Myocyte (in vitro differentiated cells): ENCODE results near the gene ABCC10. TPM values are rescaled to one million over a fixed set of nuclear protein-coding genes. Genes with fewer than 3 reads are reported as not detected.
A peak's percentile ranks its signal among the peaks of the same experiment; 100 is the strongest.
"Not testable (repeated sequence)": the region's sequence is repeated elsewhere in the genome, so short reads cannot be mapped to it uniquely, and the experiment has no call there.

ENCODE experiments used
- DNase-seq: peaks from one replicate; pipeline ENCODE4 v3.0.0-alpha.2; 2012; ENCODE audit warnings: low read depth
- total RNA-seq: library from RNA; depleted of rRNA; stranded (reverse); fragments of >200 nt; gene quantifications from 2 replicates; pipeline ENCODE4 v1.2.3, GENCODE V29; 2014

ABCC10 gene
- total RNA-seq, 1 donor from 2014 or later = 10.5 TPM

DNA sequence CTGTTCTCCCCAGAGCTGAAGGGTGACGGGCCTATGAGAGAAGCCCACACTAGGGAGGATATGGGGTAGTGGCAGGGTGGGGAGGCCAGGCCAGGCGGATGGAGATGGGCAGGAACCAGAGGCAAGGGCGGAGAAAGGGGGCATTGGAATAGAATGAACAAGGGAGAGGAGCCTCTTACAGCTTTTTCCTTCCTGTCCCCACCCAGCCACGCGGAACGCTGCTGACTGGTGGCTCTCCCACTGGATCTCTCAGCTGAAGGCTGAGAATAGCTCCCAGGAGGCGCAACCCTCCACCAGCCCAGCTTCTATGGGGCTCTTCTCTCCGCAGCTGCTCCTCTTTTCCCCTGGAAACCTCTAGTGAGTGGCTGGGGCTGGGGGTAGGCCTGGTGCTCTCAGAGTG, 17.2 kb downstream of the ABCC10 start:
- no peak for DNase-seq

DNA sequence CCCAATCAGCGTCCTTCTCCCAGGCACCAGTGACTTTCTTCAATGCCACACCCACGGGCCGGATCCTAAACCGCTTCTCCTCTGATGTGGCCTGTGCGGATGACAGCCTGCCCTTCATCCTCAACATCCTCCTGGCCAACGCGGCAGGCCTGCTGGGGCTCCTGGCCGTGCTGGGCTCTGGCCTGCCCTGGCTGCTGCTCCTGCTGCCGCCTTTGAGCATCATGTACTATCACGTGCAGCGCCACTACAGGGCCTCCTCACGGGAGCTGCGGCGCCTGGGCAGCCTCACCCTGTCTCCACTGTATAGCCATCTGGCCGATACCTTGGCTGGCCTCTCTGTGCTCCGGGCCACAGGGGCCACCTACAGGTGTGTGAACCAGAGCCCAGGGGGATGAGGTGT, 18.2 kb downstream of the ABCC10 start:
- no peak for DNase-seq

DNA sequence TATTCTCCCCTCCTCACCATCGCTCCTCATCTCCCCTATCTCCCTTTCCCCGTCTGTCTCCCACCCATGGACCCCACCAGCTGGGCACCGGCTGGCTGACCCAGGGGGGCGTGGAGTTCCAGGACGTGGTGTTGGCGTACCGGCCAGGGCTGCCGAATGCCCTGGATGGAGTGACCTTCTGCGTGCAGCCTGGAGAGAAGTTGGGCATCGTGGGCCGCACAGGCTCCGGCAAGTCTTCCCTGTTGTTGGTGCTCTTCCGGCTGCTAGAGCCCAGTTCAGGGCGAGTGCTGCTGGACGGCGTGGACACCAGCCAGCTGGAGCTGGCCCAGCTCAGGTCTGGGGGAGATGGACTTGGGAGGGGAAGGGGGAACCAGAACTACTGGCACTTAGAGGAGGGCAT, 20.3 kb downstream of the ABCC10 start:
- no peak for DNase-seq

DNA sequence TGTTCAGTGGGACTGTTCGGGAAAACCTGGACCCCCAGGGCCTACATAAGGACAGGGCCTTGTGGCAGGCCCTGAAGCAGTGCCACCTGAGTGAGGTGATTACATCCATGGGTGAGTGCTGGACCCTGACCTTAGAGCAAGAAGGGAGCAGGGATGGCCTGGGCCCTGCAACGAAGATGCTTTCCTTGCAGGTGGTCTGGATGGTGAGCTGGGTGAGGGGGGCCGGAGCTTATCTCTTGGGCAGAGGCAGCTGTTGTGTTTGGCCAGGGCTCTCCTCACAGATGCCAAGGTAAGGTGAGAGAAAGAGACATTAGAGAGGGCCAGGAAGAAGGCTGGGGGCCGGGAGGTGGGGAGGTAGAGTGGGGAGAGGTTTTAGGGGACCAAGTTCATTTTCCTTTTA, 21.6 kb downstream of the ABCC10 start:
- no peak for DNase-seq

DNA sequence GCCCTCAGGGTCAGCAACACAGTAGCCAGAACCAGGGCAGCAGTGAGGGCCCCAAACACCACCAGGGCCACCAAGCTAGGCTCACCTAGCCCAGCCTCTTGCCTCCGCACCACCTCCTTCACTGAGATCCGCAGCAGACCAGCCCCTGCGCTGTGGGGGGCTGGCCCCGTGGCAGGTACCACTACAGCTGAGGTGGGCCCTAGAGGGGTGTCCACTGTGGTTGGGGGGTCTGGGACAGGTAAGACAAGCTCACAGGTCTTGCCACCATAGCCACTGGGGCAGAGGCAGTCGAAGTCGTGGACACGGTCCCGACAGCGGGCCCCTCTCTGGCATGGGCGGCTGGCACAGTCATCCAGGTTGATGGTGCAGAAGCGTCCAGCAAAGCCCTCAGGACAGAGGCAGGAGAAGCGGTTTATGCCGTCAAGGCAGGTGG, 23.4 kb downstream of the ABCC10 start:
- no peak for DNase-seq

DNA sequence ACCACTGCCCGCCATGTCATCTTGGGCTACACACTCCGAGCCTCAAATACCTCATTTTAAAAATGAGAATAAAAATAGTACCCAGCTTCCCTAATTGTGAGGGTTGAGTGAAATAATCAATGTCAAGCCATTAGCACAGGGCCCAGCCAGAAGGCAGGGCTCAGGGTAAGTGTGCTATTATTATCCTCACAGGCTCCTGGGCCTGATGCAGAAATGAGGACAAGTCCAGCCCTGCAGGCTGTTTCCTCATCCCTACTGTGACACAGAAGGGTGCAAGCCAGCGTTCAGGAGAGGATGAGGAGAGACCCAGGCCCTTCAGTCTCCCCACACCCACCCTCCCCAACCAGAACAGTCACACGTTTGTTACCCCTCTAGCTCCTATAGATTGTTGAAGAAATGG, 24.0 kb downstream of the ABCC10 start:
- no peak for DNase-seq

DNA sequence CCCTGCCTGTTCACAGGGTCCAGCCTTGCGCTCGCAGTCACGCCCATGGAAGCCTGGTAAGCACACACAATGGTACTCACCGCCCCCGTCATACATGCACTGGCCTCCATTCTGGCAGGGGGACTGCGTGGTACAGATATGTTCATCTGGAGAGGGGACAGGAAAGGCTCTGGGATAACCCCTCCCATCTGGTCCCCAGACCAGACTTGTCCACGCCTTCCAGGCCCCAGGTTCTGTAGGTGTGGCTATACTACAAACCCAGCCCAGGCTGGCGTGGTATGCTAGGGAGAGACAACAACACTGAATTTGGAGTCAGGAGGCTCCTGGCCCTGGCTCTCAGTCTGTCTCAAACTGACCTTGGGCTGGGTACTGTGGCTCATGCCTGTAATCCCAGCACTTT, 24.6 kb downstream of the ABCC10 start:
- no peak for DNase-seq

DNA sequence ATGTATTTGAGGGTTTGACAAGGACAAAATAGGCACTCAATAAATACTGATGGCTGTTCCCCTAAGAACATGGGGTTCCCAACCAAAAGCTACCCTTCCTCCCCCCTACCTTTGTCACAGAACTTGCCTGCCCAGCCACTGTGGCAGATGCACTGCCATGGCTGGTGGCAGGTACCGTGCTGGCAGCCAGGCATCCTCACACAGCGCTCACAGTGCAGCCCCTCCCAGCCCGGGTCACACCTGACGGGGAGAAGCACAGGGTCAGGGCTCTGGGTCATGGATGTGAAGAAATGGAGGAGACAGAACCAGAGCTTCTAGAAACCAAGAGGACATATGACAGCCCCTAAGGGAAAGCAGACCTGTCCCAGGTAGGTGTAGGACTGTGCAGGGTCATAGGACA, 25.6 kb downstream of the ABCC10 start:
- DNase-seq = no peak

DNA sequence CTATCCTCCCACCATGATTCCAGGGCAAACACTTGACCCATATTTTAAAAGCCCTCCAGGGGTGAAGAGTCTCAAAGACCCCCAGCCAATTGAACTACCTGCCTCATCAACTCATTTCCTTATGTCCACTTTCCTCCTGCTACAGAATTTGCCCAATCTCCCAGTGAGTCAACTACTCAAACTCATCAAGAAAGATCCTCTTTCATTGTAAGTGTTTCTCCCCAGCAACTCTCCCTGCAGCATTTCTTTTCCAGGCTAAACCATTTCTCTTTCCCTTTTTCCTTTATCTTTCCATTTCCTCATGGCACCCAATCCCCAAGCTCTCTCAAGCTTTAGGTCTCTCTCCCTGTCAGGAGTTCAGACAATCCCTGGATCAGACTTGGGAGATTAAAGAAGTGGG, 26.5 kb downstream of the ABCC10 start:
- DNase-seq = no peak

DNA sequence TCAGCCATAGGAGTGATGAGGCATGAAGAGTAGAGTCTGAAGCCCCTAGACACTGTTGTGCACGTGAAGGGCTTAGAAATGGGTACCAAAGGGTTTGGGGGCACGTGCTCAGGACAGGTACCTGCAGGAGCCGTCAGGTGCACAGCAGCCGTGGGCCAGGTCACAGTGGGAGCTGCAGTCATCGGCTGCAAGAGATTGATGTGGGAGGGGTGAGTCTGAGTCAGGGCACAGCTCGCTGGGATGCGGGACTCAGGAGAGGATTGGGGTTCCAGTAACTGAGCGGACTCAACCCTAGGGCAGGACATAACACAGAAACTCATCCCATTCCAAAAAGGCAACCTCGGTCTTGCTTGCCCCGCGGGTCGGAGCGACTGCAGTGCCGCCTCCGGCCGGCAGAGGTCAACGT, 27.0 kb downstream of the ABCC10 start:
- no peak for DNase-seq

DNA sequence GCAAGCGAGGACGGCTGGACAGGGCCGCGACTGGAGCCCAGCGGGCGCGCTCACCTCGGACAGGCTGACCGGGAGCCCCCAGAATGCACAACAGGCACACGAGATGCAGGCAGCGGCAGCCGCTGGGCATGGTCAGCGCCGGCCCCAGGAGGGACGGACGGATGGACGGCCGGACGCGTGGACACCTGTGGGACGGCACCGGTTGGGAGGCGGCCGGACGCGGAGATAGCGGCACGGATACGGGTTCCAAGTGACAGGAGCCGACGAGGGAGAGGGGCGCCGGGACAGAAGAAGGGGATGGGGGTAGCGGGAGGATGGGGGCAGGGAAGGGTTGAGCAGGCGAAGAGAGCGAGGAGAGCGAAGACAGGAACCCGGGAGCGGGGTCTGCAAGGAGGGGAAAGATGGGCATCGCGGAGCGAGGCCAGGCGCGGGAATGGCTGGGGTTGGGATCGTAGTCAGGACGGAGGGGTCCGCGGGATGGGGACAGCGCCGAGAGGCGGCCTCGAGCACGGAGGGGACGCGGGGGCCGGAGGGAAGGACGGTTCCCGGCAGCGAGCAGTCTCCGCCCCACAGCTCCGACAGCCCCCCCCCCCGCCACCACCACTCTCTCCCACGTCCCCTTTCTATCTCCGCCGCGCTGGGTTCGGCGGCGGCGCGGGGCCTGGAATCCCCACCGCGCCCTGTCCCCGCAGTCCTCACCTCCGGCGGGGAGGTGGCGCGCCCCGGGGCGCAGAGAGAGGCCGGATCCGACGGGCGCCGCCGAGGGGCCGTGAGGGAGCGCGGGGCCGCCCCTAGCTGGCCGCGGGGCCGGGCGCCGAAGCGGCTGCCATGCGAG, 27.6 kb downstream of the ABCC10 start:
- peak; percentile 83 for DNase-seq

DNA sequence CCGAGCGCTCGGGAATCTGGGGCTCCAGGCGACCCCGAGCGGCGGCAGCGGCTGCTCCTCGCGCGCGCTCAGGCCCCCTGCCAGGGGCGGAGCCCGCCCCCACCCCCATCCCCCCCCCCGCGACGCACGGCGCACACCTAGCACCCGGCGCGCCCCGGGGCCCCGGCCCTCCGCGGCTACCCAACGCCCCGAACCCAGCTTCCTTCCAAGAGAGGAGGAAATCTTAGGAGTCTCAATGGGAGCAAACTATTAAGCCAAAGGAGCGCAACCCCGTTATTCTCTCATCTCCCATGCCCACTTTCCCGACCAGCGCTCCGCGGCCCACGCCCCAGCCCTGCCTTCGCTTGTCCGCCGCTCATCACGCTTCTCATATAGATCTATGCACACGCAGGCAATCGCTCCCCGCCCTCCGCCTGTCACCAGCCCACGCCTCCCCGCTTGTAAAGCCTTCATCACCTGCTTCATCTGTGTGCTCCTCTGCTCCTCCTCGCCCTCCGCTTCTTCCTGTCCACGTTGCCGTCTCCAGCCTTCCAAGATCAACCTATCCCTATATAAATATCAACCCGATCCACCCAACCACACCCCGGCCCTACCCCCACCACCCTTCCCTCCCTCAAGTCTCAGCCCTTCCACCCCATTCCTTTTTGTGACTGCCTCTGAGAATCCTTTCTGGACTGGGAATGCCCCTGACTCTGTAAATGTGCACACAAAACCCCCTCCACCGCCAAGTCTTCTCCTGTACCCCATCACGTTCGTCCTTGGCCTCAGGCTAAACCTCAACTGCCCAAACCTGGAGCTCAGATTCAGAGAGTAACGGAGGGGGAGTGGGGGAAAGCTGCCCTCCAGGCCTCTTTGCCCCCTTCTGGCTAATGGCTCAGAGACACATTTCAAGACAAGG, 28.4 kb downstream of the ABCC10 start, which contains the start of gene DLK2:
TSS of gene DLK2 (minus strand) at position 18 of the 898 bp plus-strand sequence. CDS start 723 bp downstream, outside the sequence.
- DNase-seq = peak; percentile 9

DNA sequence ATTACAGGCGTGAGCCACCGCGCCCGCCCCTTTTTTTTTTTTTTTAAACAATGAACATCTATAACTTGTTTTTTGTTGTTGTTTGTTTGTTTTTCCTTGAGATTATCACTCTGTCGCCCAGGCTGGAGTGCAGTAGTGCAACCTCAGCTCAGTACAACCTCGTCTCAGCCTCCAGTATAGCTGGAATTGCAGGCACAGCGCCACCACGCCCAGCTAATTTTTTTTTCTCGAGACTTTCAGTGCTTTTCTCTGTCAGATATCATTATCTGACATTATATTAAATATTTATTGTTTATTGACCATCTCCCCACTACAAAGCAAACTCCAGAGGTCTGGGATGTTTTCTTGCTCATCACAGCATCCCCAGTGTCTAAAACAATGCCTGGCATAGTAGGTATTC, 30.3 kb downstream of the ABCC10 start:
- DNase-seq = no peak

DNA sequence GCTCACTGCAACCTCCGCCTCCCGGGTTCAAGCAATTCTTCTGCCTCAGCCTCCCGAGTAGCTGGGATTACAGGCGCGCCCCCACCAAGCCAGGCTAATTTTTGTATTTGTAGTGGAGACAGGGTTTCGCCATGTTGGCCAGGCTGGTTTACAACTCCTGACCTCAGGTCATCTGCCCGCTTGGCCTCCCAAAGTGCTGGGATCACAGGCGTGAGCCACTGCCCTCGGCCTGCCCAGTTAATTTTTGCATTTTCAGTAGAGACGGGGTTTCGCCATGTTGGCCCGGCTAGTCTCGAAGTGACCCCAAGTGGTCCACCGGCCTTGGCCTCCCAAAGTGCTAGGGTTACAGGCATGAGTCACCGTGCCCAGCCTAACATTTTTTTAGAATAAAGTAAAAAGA, 30.8 kb downstream of the ABCC10 start:
- not testable (repeated sequence) for DNase-seq

DNA sequence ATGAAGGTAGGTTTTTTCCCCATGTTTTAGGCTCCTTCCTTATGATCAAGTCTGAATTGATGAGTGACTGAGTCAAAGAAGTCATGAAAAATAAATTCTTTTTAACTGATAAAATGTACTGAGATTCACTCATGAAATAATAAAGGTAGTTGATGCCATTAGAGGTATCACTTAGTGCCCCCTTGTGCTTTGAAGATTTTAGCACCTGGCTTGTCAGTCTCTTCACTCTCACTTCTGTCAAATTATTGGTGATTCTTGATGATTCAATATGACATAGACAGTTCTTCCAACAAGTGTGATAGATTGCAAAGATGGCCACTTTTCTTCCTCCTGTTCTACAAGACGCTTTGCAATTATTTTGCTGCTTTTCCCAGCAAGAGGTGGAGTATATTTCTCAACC, 32.2 kb downstream of the ABCC10 start:
- no peak for DNase-seq

DNA sequence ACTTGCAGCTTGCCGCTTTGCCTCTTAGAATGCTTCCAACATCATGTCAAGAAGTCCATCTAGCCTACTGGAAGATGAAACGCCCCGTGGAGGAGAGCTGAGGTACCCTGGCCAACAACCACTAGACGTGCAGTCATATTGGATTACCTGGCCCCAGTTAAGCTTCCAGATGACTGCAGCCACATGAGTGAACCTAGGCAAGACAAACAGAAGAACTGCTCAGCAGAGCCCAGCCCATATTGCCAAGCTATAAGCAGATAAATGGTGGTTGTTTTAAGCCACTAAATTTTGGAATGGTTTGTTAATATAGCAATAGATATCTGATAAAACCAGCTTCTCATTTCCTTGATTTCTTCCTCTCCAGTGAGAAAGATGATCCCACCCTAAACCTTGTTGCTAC, 32.7 kb downstream of the ABCC10 start:
- no peak for DNase-seq

DNA sequence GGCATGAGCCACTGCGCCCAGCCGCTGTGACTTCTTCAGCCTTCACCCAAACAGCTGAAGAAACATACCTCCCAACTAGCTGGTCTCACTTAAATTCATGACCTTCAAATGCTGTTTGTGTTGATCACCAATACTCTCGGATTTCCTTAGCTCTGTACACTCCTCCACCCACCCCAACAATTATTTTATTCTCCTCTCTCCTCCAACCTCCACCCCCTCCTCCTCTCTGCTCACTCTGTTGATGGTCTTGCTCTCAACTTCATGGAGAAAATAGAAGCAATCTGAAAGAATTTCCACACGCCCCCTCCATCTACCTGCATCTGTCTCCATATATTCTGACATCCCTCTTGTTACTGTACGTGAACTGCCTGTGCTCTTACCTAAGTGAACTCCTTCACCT, 34.6 kb downstream of the ABCC10 start:
- DNase-seq = no peak

DNA sequence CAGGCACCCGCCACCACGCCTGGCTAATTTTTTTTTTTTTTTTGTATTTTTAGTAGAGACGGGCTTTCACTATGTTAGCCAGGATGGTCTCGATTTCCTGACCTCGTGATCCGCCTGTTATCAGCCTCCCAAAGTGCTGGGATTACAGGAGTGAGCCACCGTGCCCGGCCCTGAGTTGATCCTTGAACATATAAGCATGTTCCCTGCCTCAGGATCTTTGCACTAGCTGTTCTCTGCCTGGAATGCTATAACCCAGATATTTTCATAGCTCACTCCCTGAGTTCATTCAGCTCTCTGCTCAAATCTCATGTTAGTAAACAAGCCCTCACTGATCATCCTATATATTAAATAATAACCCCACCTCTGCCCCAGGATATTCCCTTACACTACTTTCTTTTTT, 37.0 kb downstream of the ABCC10 start:
- no peak for DNase-seq

DNA sequence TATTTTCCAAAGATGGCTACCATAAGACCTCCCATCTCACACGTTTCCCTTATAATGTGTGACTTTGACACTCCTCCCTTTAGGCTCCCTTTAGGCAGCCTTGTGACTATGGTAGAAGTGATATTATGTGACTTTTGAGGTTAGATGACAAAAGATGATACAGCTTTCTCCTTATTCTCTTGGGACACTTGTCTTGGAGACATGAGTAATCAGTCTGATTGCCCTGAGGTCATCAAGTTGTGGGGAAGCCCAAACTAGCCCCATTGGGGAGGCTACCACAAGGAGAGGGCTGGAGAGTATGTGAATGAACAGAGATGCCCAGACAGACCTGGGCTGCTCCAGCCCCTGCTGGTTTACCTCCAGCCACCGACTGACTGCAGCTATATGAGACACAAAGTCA, 38.6 kb downstream of the ABCC10 start:
- no peak for DNase-seq

DNA sequence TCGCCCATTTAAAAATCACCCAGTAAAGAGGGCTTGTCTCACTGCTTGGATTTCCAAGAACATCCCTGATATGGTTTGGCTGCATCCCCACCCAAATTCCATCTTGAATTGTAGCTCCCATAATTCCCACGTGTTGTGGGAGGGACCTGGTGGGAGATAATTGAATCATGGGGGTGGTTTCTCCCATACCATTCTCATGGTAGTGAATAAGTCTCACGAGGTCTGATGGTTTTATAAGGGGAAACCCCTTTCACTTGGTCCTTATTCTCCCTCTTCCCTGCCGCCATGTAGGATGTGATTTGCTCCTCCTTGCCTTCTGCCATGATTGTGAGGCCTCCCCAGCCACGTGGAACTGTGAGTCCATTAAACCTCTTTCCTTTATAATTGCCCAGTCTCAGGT, 39.9 kb downstream of the ABCC10 start:
- not testable (repeated sequence) for DNase-seq

DNA sequence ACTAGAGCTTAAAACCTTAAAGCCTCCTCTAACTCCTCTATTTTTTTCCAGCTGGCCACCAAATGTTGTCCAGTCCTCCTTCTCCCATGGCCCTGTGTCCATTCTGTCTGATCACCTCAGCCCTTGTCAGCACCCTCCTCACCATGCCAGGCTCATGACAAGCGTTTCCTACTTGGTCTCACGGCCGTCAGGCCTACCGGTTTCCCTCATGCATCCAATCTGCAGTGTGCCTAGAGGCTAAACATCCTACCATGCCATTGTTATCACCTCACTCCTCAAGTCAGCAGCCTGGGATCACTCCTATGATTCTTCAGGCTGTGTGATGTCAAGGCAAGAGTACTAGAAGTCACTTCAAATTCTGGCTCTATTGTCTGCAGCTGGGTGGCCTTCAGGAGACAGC, 40.4 kb downstream of the ABCC10 start:
- no peak for DNase-seq

DNA sequence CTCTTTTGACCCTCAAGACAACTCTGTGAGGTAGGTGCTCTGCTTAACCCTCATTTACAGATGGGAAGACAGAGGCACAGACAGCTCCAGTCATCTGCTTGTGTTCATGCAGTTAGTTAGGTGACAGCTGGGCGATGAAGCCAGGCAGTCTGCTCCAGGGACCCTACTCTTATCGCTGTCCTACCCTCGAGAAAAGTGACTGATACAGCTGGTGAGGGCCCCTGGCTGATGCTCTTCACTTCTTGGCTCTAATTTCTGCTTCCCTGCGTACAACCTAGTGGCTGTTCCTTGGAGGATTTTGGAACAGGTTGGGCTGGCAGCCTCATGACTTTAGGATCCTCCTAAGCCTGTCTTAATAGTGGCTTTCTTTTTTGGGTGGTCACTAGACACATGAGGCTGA, 40.9 kb downstream of the ABCC10 start:
- DNase-seq = no peak
